ENCODE results near the gene SLC9A7.

The SLC9A7 gene

DNA sequence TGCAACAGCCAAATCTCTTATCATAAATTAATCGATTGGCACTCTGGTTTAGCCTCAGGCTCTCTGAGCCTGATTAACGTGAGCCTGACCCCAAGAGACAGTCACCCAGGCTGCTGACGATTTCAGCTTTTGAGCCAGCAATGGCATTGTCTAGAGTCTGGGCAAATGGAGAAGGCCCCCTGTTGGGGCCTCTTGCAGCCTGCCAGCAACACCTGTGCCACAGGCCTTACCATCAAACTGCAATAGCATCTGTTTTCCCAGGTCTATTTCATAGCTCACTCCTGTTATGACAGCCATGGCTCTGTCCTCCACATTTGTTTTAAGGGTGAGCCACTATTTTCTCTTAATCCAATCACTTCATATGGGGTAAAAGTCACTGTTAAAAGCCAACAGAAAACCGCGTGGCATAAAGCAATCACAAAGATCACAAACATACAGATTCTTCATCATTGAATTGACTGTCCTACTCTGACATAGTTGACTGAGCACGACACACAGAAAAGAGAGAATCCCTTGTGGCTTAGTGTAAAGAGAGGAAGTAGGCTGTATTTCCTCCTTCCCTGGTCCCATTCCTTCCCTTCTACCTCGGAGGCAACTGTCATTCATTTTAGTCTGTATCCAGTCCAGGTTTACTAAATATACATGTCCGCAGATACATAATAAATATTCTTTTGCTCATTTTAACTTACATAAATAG lies 47.8 kb downstream of the SLC9A7 start:
- no peak overlapping the region for H3K27ac ChIP-seq (ENCODE audit: low read length)
- no peak overlapping the region for H3K4me2 ChIP-seq (ENCODE audit: low read depth, low read length)
- no peak for DNase-seq

DNA sequence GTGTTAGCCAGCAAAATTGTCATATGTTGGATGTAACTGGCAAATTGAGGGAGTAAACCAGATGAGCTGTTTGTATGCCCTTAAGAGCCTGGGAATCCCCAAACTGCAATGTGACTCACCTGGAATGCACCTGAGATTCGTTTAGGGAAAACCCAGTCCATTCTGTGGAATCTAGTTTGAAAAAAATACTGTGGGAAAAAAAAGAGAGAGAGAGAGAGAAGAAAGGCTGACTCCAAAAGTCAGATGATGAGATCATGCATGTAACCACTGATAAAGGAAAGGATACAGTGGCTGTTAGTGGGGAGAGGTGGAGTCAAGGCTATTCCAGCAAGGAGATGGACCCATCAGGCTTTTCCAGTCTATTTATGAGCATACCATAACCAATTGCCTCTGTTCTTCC lies 48.5 kb downstream of the SLC9A7 start:
- Histone ChIP-seq H3K9me2 (replicated peaks; ENCODE audit: insufficient read depth, low read length) (no peaks in the 10 kb centered on the region), H3K9me3 (replicated peaks; ENCODE audit: insufficient read depth, low read length) (no peaks in the 10 kb centered on the region), H3F3A (ENCODE audit: insufficient read depth, low read length) (no peaks in the 10 kb centered on the region), H3K4me2 (ENCODE audit: low read depth, low read length) (no peak overlapping the region), H3K27ac (ENCODE audit: low read length) (no peak overlapping the region), H3K9ac (ENCODE audit: low read length) (no peak overlapping the region), H4K20me1 (ENCODE audit: insufficient read depth, low read length) (no peaks in the 10 kb centered on the region), H3K27me3 (replicated peaks; ENCODE audit: insufficient read depth, low read length) (no peaks in the 10 kb centered on the region), H3K4me1 (ENCODE audit: low read length) (peaks cover 10% of the 10 kb centered on the region; the same call in 1 of the 2 replicates), H2AFZ (ENCODE audit: low read length) (no peak overlapping the region), H3K4me3 (ENCODE audit: low read length) (no peak overlapping the region), H3K79me2 (ENCODE audit: low read length) (no peaks in the 10 kb centered on the region), H3K36me3 (replicated peaks; ENCODE audit: insufficient read depth, low read length) (no peaks in the 10 kb centered on the region)
- TF ChIP-seq EZH2phosphoT487 (IDR thresholded peaks at IDR 0.05; ENCODE audit: low read length), result no peak
- TF ChIP-seq, protein P1, sequence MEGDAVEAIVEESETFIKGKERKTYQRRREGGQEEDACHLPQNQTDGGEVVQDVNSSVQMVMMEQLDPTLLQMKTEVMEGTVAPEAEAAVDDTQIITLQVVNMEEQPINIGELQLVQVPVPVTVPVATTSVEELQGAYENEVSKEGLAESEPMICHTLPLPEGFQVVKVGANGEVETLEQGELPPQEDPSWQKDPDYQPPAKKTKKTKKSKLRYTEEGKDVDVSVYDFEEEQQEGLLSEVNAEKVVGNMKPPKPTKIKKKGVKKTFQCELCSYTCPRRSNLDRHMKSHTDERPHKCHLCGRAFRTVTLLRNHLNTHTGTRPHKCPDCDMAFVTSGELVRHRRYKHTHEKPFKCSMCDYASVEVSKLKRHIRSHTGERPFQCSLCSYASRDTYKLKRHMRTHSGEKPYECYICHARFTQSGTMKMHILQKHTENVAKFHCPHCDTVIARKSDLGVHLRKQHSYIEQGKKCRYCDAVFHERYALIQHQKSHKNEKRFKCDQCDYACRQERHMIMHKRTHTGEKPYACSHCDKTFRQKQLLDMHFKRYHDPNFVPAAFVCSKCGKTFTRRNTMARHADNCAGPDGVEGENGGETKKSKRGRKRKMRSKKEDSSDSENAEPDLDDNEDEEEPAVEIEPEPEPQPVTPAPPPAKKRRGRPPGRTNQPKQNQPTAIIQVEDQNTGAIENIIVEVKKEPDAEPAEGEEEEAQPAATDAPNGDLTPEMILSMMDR (IDR thresholded peaks at IDR 0.05; ENCODE audit: low read length), result no peak
- no peak for TF ChIP-seq EZH2 (optimal IDR thresholded peaks at IDR 0.05; ENCODE audit: low read depth, low read length)
- DNase-seq, result no peak

More for the DNA sequence above, 47.8 kb downstream of the SLC9A7 start:
- no peaks in the 10 kb centered on the region for H4K20me1 ChIP-seq (ENCODE audit: insufficient read depth, low read length)
- H3K4me3 ChIP-seq (ENCODE audit: low read length), result no peak overlapping the region
- no peak for TF ChIP-seq EZH2phosphoT487 (IDR thresholded peaks at IDR 0.05; ENCODE audit: low read length)
- TF ChIP-seq EZH2 (optimal IDR thresholded peaks at IDR 0.05; ENCODE audit: low read depth, low read length), result no peak
- TF ChIP-seq, protein P1 (IDR thresholded peaks at IDR 0.05; ENCODE audit: low read length), result no peak
- H2AFZ ChIP-seq (ENCODE audit: low read length), result no peak overlapping the region
- H3K9ac ChIP-seq (ENCODE audit: low read length), result no peak overlapping the region
- H3K27me3 ChIP-seq (replicated peaks; ENCODE audit: insufficient read depth, low read length), result no peaks in the 10 kb centered on the region
- H3K9me3 ChIP-seq (replicated peaks; ENCODE audit: insufficient read depth, low read length), result no peaks in the 10 kb centered on the region
- H3K36me3 ChIP-seq (replicated peaks; ENCODE audit: insufficient read depth, low read length), result no peaks in the 10 kb centered on the region
- H3K9me2 ChIP-seq (replicated peaks; ENCODE audit: insufficient read depth, low read length), result no peaks in the 10 kb centered on the region
- peaks cover 10% of the 10 kb centered on the region; the same call in 1 of the 2 replicates for H3K4me1 ChIP-seq (ENCODE audit: low read length)
- no peaks in the 10 kb centered on the region for H3F3A ChIP-seq (ENCODE audit: insufficient read depth, low read length)
- no peaks in the 10 kb centered on the region for H3K79me2 ChIP-seq (ENCODE audit: low read length)

DNA sequence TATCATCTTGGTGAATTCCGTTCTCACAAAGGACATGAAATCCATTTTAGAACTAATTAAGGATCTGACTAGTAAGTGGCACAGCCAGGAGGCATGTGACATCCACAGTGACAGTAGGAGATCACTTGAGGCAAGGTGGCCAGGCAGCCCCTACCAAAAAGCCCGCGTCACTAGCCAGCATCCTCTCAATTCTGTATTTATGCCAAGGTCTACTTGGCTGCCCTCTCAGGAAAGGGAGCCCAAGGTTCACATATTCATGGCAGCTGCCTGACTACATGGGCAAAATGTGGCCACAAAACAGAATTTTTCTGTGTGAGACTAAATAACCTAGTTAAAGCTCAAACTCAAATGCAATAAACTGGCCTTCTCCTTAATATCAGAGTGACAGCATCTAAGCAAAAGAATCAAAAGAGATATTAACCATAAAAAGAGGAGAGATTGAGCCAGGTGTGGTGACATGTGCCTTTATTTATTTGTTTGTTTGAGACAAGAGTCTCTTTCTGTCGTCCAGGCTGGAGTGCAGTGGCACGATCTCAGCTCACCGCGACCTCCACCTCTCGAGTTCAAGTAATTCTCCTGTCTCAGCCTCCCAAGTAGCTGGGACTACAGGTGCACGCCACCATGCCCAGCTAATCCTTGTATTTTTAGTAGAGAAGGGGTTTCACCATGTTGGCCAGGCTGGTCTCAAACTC lies 51.5 kb downstream of the SLC9A7 start:
- H3K27ac ChIP-seq (ENCODE audit: low read length), result no peak overlapping the region

More for the DNA sequence above, 51.5 kb downstream of the SLC9A7 start:
- Histone ChIP-seq H2AFZ (ENCODE audit: low read length) (no peak overlapping the region), H3K4me3 (ENCODE audit: low read length) (no peak overlapping the region), H3K27me3 (replicated peaks; ENCODE audit: insufficient read depth, low read length) (no peaks in the 10 kb centered on the region), H3F3A (ENCODE audit: insufficient read depth, low read length) (no peaks in the 10 kb centered on the region), H3K9ac (ENCODE audit: low read length) (no peak overlapping the region), H3K36me3 (replicated peaks; ENCODE audit: insufficient read depth, low read length) (no peaks in the 10 kb centered on the region), H3K79me2 (ENCODE audit: low read length) (no peaks in the 10 kb centered on the region), H3K9me3 (replicated peaks; ENCODE audit: insufficient read depth, low read length) (no peaks in the 10 kb centered on the region), H3K9me2 (replicated peaks; ENCODE audit: insufficient read depth, low read length) (no peaks in the 10 kb centered on the region), H4K20me1 (ENCODE audit: insufficient read depth, low read length) (no peaks in the 10 kb centered on the region), H3K4me1 (ENCODE audit: low read length) (peaks cover 4% of the 10 kb centered on the region; the same call in 1 of the 2 replicates), H3K4me2 (ENCODE audit: low read depth, low read length) (no peak overlapping the region)
- TF ChIP-seq, protein P1 (IDR thresholded peaks at IDR 0.05; ENCODE audit: low read length), result no peak
- TF ChIP-seq EZH2phosphoT487 (IDR thresholded peaks at IDR 0.05; ENCODE audit: low read length), result no peak
- TF ChIP-seq EZH2 (optimal IDR thresholded peaks at IDR 0.05; ENCODE audit: low read depth, low read length), result no peak
- no peak for DNase-seq

All from MM.1S (cell line).